Measurements from ENCODE around the gene PGLYRP4. TPM values are rescaled to one million over a fixed set of nuclear protein-coding genes. Genes with fewer than 3 reads are reported as not detected.

Gene PGLYRP4
- polyA plus RNA-seq, 3 donors: not detected

- TF ChIP-seq, protein P1, sequence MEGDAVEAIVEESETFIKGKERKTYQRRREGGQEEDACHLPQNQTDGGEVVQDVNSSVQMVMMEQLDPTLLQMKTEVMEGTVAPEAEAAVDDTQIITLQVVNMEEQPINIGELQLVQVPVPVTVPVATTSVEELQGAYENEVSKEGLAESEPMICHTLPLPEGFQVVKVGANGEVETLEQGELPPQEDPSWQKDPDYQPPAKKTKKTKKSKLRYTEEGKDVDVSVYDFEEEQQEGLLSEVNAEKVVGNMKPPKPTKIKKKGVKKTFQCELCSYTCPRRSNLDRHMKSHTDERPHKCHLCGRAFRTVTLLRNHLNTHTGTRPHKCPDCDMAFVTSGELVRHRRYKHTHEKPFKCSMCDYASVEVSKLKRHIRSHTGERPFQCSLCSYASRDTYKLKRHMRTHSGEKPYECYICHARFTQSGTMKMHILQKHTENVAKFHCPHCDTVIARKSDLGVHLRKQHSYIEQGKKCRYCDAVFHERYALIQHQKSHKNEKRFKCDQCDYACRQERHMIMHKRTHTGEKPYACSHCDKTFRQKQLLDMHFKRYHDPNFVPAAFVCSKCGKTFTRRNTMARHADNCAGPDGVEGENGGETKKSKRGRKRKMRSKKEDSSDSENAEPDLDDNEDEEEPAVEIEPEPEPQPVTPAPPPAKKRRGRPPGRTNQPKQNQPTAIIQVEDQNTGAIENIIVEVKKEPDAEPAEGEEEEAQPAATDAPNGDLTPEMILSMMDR (IDR thresholded peaks at IDR 0.05): no peak
- H3K9ac ChIP-seq (ENCODE audit: insufficient read depth, low read length, poor library complexity, severe bottlenecking): peak overlapping the region; percentile 48
- Mint-ChIP-seq H3K4me1 (peaks cover 97% of the 10 kb centered on the region), H3K4me3 (peak overlapping the region; percentile 47 to 88), H3K27me3 (ENCODE audit: low read depth in 3 of 3) (no peaks in the 10 kb centered on the region), H3K36me3 (peaks cover 19% of the 10 kb centered on the region in 2 donors), H3K9me3 (peaks cover 0 to 6% (median 1%) of the 10 kb centered on the region in 7 donors), H3K27ac (peak overlapping the region; percentile 91 to 98 (median 97))
- H3K9me3 ChIP-seq (replicated peaks in 1 of 2; ENCODE audit: control insufficient read depth in 1 of 2, insufficient read depth in 1 of 2, low read length in 2 of 2): no peaks in the 10 kb centered on the region
- H2AFZ ChIP-seq (ENCODE audit: insufficient read depth, low read depth, low read length, poor library complexity, severe bottlenecking): no peak overlapping the region
- no peaks in the 10 kb centered on the region for H3K36me3 ChIP-seq (replicated peaks in 1 of 2; ENCODE audit: control insufficient read depth in 1 of 2, insufficient read depth in 2 of 2, low read length in 2 of 2)
- no peaks in the 10 kb centered on the region for H3K27me3 ChIP-seq (ENCODE audit: control insufficient read depth in 2 of 2, insufficient read depth in 2 of 2, low read length in 2 of 2)
- WGBS (ENCODE audit: insufficient coverage): no CpG with 5 or more reads among the region's 2 CpGs
- H3K79me2 ChIP-seq (ENCODE audit: insufficient read depth, low read length): peaks cover 58% of the 10 kb centered on the region
- H3K4me1 ChIP-seq (ENCODE audit: control insufficient read depth in 1 of 2, insufficient read depth in 2 of 2, low read length in 2 of 2): peaks cover 98 to 100% of the 10 kb centered on the region in 2 donors
- H4K20me1 ChIP-seq (ENCODE audit: insufficient read depth, low read length): no peaks in the 10 kb centered on the region
- peak overlapping the region; percentile 19 to 75 (median 19) for H3K4me3 ChIP-seq (replicated peaks in 1 of 3; ENCODE audit: low read depth in 2 of 3, low read length in 3 of 3)
- peak overlapping the region; percentile 83 for H3K4me2 ChIP-seq (replicated peaks; ENCODE audit: extremely low read depth, low read length, poor library complexity, severe bottlenecking)
- peak overlapping the region; percentile 58 to 89 for H3K27ac ChIP-seq (ENCODE audit: low read depth in 1 of 2, low read length in 2 of 2)
- peak in 2 of 3 donors; percentile 77 to 79 for DNase-seq
- intact Hi-C loops (cut with micrococcal nuclease): loop anchor here in 1 of 2 donors (1.0 kb wide), 1 partner anchor 9 kb away; no protein-coding TSS in a partner anchor
These were observed 25.4 kb upstream of the PGLYRP4 start for GRCh38 chr1:153374071-153374470.

GRCh38 chr1:153372571-153372970, 23.9 kb upstream of the PGLYRP4 start:
- TF ChIP-seq, protein P1 (IDR thresholded peaks at IDR 0.05): no peak
- Mint-ChIP-seq H3K4me3 (peak overlapping the region in 1 of 2 donors; percentile 28), H3K36me3 (peaks cover 17 to 19% of the 10 kb centered on the region in 2 donors), H3K9me3 (peaks cover 0 to 6% (median 1%) of the 10 kb centered on the region in 7 donors), H3K4me1 (peaks cover 96% of the 10 kb centered on the region), H3K27ac (peak overlapping the region in 5 of 7 donors; percentile 55 to 79 (median 75)), H3K27me3 (ENCODE audit: low read depth in 3 of 3) (no peaks in the 10 kb centered on the region)
- H3K4me2 ChIP-seq (replicated peaks; ENCODE audit: extremely low read depth, low read length, poor library complexity, severe bottlenecking): no peak overlapping the region
- peaks cover 98 to 100% of the 10 kb centered on the region in 2 donors for H3K4me1 ChIP-seq (ENCODE audit: control insufficient read depth in 1 of 2, insufficient read depth in 2 of 2, low read length in 2 of 2)
- H3K9me3 ChIP-seq (replicated peaks in 1 of 2; ENCODE audit: control insufficient read depth in 1 of 2, insufficient read depth in 1 of 2, low read length in 2 of 2): no peaks in the 10 kb centered on the region
- H3K4me3 ChIP-seq (replicated peaks in 1 of 3; ENCODE audit: low read depth in 2 of 3, low read length in 3 of 3): peak overlapping the region in 1 of 3 experiments; percentile 15
- no peak overlapping the region for H3K9ac ChIP-seq (ENCODE audit: insufficient read depth, low read length, poor library complexity, severe bottlenecking)
- no peak overlapping the region for H2AFZ ChIP-seq (ENCODE audit: insufficient read depth, low read depth, low read length, poor library complexity, severe bottlenecking)
- peaks cover 67% of the 10 kb centered on the region for H3K79me2 ChIP-seq (ENCODE audit: insufficient read depth, low read length)
- H3K27ac ChIP-seq (ENCODE audit: low read depth in 1 of 2, low read length in 2 of 2): peak overlapping the region in 1 of 2 donors; percentile 66
- 100% methylated on average over 2 of the region's 2 CpGs for WGBS (ENCODE audit: insufficient coverage)
- H4K20me1 ChIP-seq (ENCODE audit: insufficient read depth, low read length): no peaks in the 10 kb centered on the region
- intact Hi-C loops (cut with micrococcal nuclease): no loop called here
- H3K36me3 ChIP-seq (replicated peaks in 1 of 2; ENCODE audit: control insufficient read depth in 1 of 2, insufficient read depth in 2 of 2, low read length in 2 of 2): no peaks in the 10 kb centered on the region
- no peak for DNase-seq
- H3K27me3 ChIP-seq (ENCODE audit: control insufficient read depth in 2 of 2, insufficient read depth in 2 of 2, low read length in 2 of 2): no peaks in the 10 kb centered on the region

All from CD14-positive monocyte (primary cell).